SH-SY5Y (cell line): ENCODE data around the gene C2orf78.

Source experiments
- GATA2 ChIP-seq: IDR thresholded peaks from 2 replicates; pipeline ENCODE4 v1.6.1; 2011; ENCODE audit warnings: mild to moderate bottlenecking, low read depth, low read length
- GATA3 ChIP-seq: IDR thresholded peaks from 2 replicates; pipeline ENCODE4 v1.6.1; 2011; ENCODE audit warnings: low read depth, mild to moderate bottlenecking, low read length, moderate library complexity

C2orf78 gene

GRCh38 chr2:73841912-73842738 lies 58.1 kb downstream of the C2orf78 start:
- TF ChIP-seq GATA2 (no peak), GATA3 (no peak)

GRCh38 chr2:73842739-73843019 lies 58.7 kb downstream of the C2orf78 start:
- TF ChIP-seq GATA2, result no peak
- no peak for TF ChIP-seq GATA3

GRCh38 chr2:73844087-73844486 lies 60.1 kb downstream of the C2orf78 start:
- TF ChIP-seq GATA3 (no peak), GATA2 (no peak)

GRCh38 chr2:73850009-73850408 lies 66.0 kb downstream of the C2orf78 start:
- TF ChIP-seq GATA2 (no peak), GATA3 (no peak)

GRCh38 chr2:73851274-73851673 lies 67.3 kb downstream of the C2orf78 start:
- TF ChIP-seq GATA2 (no peak), GATA3 (no peak)

GRCh38 chr2:73852020-73852419 lies 68.0 kb downstream of the C2orf78 start:
- no peak for TF ChIP-seq GATA2
- TF ChIP-seq GATA3, result no peak

GRCh38 chr2:73855526-73855925 lies 71.5 kb downstream of the C2orf78 start:
- TF ChIP-seq GATA3, result no peak
- TF ChIP-seq GATA2, result no peak

- TF ChIP-seq GATA2, result no peak
- TF ChIP-seq GATA3, result no peak
Observed at GRCh38 chr2:73856214-73856613, 72.2 kb downstream of the C2orf78 start.

- TF ChIP-seq GATA2, result no peak
- no peak for TF ChIP-seq GATA3
Observed at GRCh38 chr2:73859721-73860586, 76.0 kb downstream of the C2orf78 start.

GRCh38 chr2:73862987-73863386 lies 79.0 kb downstream of the C2orf78 start:
- TF ChIP-seq GATA3 (no peak), GATA2 (no peak)
